Liver (tissue), 3 donors: ENCODE measurements around the gene RBBP4.

Experiments
- NR2F2 ChIP-seq: IDR thresholded peaks from 2 replicates; pipeline ENCODE4 v1.6.1; 2016; ENCODE audit warnings: antibody characterized with exemption
- REST ChIP-seq: IDR thresholded peaks from 2 replicates; pipeline ENCODE4 v1.6.1; 2016; ENCODE audit warnings: antibody characterized with exemption, mild to moderate bottlenecking
- TF ChIP-seq, protein P1 (sequence below): fragments of 150-350 bp; IDR thresholded peaks from 2 replicates; pipeline ENCODE4 v1.5.1; 2017; ENCODE audit warnings: improper control_type of control experiment, low read depth, low read length; ENCODE audit not compliant: missing input control
- donor health status: healthy.
- donor health status: healthy.

GRCh38 chr1:32626176-32626575 lies 24.8 kb upstream of the RBBP4 start:
- TF ChIP-seq REST (no peak), NR2F2 (no peak)
- TF ChIP-seq, protein P1, sequence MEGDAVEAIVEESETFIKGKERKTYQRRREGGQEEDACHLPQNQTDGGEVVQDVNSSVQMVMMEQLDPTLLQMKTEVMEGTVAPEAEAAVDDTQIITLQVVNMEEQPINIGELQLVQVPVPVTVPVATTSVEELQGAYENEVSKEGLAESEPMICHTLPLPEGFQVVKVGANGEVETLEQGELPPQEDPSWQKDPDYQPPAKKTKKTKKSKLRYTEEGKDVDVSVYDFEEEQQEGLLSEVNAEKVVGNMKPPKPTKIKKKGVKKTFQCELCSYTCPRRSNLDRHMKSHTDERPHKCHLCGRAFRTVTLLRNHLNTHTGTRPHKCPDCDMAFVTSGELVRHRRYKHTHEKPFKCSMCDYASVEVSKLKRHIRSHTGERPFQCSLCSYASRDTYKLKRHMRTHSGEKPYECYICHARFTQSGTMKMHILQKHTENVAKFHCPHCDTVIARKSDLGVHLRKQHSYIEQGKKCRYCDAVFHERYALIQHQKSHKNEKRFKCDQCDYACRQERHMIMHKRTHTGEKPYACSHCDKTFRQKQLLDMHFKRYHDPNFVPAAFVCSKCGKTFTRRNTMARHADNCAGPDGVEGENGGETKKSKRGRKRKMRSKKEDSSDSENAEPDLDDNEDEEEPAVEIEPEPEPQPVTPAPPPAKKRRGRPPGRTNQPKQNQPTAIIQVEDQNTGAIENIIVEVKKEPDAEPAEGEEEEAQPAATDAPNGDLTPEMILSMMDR: no peak
